CD4-positive, alpha-beta T cell treated with Interleukin-21 for 1 hour (primary cell): ENCODE results near the gene NALCN.

Experiments used
- DNase-seq: peaks from one replicate; pipeline ENCODE4 v3.0.0-alpha.2; 2020

Gene NALCN

DNA sequence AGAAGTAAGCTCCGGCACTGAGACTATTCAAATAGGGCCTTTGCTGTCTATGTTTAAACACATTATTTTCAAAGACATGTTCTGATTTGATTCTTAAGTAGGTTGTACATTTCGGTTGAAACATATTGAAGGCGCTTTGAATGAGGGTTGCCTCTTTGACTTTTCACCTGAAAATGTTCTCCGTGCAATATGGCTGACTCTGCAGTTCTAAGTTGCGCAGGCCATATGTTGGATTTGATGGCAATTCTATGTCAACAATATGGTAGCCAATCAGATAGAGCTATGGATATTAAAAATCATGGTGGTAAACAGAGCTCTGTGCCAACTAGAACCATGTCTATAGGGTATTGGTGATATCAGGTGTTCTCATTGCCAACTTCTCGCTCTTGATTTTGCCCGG lies 307.3 kb downstream of the NALCN start:
- DNase-seq: no peak

DNA sequence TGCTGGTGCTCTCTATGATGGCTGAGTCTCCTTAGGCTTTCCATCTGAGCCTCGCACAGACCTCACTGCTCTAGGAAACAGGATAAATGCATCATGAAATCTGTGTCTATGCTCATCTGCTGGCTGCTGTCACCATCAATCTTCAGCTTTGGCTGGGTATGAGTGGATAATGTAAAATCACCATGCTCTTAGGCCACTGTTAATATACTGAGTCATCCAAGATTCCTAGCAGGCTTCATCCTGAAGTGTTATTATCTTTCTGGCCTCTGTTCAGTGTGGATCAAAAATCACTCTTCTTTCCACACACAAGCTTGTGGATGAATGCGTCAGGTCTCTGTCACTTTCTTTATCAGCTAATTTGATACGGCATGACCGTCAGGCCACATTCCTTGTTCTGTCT lies 317.4 kb downstream of the NALCN start:
- DNase-seq: no peak

DNA sequence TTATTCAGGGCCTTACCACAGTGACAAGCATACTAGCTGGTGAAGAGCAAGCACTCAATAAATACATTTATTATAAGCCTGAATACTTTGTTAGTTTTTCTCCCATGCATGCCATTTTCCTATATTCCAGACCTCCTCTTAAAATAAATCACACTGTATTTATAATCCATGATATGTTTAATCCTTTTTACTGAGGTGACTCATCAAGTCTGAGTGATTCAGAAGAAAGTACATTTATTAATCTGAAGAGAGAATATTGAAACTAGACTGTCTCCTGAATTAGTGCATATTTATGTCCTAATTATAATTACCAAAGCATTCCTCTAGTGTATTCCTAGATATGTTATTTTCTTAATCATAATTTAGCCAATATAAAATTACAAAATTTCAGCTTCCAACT lies 323.3 kb downstream of the NALCN start:
- DNase-seq: no peak

DNA sequence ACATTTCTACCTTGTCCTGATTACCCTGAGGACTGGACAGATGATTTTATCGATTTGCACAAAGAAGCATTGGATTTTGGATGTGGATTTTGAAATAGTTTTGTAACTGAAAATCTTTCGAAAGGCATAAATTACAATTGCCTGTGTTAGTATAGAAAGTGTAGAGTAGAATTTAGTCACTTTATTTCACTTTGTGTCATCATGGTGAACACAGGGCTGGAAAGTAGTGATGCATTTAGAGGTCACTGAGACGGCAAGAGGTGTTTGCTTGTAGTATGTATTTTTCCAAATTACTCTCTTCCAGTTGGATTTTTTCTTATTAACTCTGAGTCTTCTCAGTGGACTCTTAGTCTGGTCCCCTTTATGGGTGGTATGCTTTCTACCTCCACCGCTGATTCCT lies 326.0 kb downstream of the NALCN start:
- no peak for DNase-seq

GRCh38 chr13:101085551-101085950 lies 330.8 kb downstream of the NALCN start:
- DNase-seq: no peak

DNA sequence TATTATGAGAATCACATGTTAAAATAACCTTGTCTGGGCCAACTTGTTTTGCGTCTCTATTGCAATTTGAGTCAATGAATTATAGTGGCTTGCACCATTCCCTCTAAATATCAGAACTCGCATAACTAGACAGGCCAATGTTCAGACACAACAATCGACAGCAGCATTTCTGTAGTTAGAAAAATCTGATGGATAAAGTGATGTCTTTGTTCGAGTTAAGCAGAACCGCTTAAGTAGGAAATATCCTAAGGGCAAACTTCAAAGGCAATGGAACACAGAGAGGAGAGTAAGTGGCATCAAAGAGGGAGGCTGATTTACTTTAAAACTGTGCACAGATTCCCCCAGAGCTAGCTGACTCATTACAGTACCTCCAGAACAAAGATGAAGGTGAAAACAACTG lies 333.9 kb downstream of the NALCN start:
- DNase-seq: no peak

DNA sequence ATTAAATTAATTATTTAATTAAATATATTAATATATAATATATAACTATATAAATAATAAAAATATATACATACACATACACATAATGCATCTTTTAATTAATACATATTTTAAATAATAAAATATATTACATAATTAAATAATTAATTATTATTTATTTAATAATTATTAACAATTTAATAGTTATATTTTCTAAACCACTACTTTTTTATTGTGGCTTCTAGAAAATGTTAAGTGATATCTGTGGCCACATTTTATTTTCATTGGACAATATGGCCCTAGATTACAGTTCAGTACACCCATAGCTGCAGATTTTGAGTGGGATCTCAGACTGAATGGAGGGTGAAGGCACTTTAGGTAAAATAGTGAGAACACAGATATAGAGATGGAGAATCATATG lies 335.7 kb downstream of the NALCN start:
- DNase-seq: no peak

GRCh38 chr13:101065329-101065728 lies 351.0 kb downstream of the NALCN start:
- DNase-seq: no peak

- no peak for DNase-seq
These were observed 356.5 kb downstream of the NALCN start for GRCh38 chr13:101059793-101060192.

DNA sequence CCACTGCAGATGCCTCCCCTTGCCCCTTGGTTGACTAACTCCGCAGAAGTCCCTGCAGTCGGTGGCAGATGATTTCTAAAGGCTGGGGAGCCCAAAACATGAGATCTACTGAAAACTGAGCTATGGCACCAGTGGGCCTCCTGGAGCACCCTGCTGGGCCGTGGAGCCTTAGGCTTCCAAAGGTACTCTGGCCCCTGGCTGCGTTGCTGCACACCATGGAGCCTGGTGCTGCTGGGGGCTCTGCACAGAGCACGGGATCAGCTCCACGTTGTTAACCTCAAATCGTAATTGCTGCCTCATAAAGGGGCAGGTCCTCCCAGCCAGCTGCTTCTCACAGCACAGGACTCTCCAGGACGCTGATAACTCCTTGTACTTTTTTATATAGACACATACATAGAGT lies 357.5 kb downstream of the NALCN start:
- DNase-seq: no peak

- no peak for DNase-seq
These were observed 362.8 kb downstream of the NALCN start for GRCh38 chr13:101053301-101054093.

DNA sequence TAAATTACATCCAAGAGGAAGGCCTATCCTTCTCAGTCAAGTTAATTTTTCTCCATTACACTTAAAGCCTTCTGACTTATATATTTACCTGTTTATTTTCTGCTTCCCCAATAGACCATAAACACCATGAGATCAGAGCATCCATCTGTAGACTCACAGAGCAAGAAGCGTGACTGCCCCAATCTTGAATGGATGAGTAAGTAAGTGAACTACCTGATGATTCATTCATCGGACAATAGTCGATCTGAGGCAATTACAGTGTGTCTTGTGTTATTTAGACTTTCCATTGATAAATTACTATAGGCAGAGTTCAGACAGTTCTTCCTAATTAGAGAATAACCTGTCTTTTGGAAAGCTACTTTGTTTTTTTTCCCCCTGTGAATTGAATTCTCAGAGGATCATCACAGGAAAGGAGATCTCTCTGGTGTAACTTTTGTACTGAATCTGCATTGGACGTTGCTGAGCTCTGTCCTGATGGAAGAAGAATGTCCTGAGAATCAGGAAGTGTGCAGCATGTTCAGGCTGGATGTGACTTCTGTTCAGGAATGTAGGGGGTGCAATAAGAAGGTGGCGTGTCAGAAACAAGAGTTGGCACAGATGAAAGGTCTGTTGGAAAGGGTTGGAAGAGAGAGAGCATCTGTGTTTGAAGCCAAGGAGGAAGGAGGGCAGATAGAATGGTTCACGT lies 367.0 kb downstream of the NALCN start:
- DNase-seq: no peak

DNA sequence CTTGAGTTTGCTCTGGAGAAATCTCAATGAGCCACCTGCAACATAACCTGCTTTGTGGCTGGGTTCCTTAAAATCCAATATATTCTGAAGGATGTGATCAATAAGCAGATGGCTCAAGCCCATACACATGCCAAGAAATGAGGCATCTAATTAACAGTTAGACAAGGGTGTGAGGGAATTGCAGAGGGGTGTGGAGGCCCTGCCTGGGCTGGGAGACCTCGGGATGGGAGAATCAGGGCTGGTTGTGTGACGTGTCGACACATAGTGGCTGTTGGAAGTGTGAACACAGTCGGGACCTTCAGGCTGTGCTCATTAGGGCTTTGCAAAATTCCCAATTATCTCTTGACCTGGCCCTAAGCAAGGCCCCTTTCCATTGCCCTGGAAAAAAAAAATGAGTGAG lies 379.8 kb downstream of the NALCN start:
- no peak for DNase-seq

- DNase-seq: no peak
These were observed 381.1 kb downstream of the NALCN start for GRCh38 chr13:101035119-101035620.

GRCh38 chr13:101026736-101027398 lies 389.4 kb downstream of the NALCN start:
- no peak for DNase-seq

DNA sequence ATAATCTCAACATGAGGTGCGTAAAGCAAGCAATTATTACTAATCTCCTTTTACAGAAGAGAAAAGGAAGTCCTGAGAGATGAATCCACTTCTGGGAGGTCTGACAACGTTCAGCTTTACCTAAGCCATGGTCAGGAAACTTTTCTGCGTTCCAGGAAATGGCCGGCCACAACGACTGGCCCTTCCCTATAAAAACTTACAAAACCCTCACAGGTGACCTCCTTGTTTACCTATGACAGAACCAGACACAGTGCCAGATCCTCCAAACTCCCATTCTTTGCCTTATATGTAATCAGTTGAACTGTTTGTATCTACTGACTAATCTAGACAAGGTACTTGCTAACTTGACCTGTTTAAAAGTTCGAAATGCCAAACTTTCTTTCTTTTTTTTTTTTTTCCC lies 390.0 kb downstream of the NALCN start:
- DNase-seq: no peak

GRCh38 chr13:101025925-101026324 lies 390.4 kb downstream of the NALCN start:
- no peak for DNase-seq

DNA sequence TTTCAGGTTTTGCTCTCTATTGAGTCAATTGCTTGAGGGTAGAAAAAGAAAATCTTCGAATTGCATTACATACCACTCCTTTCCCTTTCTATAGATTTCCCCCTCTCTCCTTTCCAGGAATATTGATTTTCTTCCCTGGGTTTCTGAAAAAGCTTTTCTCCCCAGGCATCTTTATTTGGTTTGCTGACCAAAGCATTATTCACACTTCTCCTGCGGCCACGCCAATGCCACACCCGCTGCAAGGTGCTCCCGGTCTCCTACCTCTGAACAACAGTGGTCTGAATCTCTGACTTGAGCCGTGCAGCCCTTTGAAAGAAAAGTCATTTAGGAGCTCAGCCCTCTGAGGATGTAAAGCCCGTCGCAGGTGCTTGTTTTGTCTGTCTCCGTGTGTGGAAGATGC lies 390.8 kb downstream of the NALCN start:
- no peak for DNase-seq

- no peak for DNase-seq
These were observed 397.2 kb downstream of the NALCN start for GRCh38 chr13:101019126-101019525.

GRCh38 chr13:101018720-101019119 lies 397.6 kb downstream of the NALCN start:
- no peak for DNase-seq

DNA sequence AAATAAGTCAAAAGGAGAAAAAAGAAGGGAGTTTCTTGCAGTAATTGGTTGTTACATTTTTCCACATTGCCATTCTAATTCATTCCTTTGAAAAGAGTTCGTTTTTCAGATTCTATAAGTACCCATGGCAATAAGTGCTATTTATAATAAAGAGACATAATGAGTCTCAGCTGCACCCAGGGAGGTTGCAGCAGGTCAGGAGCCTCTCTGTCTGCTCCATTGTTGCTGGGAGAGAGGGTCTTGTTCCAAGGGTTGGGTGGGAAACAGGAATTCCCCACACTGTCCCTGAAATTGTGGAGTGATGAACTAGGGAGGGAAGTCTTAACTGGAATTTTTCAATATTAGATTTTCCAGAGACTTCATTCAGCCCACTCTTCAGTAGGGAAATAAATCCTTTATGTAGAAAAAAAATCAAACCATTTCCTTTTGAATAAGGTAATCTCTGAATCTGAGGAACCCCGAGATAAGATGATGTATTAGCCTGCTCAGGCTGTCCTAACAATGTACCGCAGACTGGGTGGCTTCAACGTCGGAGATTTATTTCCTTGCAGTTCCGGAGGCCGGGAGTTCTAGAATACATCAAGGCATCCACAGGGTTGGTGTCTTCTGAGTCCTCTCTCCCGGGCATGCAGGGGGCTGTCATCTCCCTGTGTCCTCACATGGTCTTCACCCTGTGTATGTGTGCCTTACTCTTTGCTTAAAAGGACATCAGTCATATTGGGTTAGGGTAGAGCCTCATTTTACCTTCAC lies 399.0 kb downstream of the NALCN start:
- DNase-seq: no peak

- no peak for DNase-seq
These were observed 399.8 kb downstream of the NALCN start for GRCh38 chr13:101016475-101016874.

DNA sequence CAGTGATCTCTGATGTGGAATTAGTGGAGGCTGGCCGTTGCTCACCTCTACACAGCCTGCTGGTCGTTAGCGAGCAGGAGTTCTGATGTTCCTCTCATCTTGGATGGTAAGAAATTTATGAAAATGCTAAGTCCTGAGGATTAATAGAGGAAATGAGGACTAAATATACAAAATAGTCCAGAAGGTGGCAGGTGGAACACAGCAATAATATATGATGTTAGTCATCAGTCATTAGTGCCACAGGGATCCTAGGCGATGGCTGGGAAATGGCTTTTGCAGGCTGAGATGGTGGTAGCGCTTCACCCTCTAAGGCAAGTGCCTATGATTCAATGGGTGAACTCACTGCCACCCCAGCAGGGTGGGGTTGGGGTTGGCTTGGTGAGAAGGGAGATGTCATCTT lies 403.1 kb downstream of the NALCN start:
- DNase-seq: no peak
